ENCODE measurements around the gene DISC1. TPM values are rescaled to one million over a fixed set of nuclear protein-coding genes. Genes with fewer than 3 reads are reported as not detected.

DISC1 gene
- total RNA-seq, 4 donors from 2014 or later = 3.3 to 11.4 (median 4.2) TPM

DNA sequence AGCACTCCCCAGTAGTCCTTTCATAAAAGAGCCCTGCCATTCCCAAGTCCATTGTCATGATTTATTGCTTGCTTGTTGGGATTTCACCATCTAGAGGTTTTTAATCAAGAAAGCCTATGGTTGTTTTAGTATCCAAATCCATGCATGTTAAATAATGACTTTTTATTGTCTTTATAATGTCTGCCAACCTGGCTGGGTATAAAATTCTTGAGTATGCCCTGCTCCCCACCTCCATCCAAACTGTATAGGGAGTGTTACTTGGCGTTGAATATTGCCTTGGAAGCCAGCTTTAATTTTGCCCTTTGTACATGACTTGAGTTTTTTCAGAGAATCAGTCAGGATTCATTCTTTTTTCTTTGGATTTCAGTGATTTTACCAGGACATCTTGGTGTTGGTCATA, 44.2 kb downstream of the DISC1 start:
- DNase-seq = no peak
- Histone ChIP-seq H3K4me1 (no peaks in the 10 kb centered on the region), H3K36me3 (no peaks in the 10 kb centered on the region), H3K4me3 (no peak overlapping the region), H3K27ac (no peak overlapping the region), H3K27me3 (no peaks in the 10 kb centered on the region), H3K9me3 (no peaks in the 10 kb centered on the region)
- TF ChIP-seq, protein P1, sequence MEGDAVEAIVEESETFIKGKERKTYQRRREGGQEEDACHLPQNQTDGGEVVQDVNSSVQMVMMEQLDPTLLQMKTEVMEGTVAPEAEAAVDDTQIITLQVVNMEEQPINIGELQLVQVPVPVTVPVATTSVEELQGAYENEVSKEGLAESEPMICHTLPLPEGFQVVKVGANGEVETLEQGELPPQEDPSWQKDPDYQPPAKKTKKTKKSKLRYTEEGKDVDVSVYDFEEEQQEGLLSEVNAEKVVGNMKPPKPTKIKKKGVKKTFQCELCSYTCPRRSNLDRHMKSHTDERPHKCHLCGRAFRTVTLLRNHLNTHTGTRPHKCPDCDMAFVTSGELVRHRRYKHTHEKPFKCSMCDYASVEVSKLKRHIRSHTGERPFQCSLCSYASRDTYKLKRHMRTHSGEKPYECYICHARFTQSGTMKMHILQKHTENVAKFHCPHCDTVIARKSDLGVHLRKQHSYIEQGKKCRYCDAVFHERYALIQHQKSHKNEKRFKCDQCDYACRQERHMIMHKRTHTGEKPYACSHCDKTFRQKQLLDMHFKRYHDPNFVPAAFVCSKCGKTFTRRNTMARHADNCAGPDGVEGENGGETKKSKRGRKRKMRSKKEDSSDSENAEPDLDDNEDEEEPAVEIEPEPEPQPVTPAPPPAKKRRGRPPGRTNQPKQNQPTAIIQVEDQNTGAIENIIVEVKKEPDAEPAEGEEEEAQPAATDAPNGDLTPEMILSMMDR (IDR thresholded peaks at IDR 0.05) = no peak
- TF ChIP-seq POLR2A (IDR thresholded peaks at IDR 0.05) = no peak
- intact Hi-C loops (cut with DNase I) = no loop called here
- WGBS, 2 donors = 84 to 91% methylated on average over 1 of the region's 1 CpG

DNA sequence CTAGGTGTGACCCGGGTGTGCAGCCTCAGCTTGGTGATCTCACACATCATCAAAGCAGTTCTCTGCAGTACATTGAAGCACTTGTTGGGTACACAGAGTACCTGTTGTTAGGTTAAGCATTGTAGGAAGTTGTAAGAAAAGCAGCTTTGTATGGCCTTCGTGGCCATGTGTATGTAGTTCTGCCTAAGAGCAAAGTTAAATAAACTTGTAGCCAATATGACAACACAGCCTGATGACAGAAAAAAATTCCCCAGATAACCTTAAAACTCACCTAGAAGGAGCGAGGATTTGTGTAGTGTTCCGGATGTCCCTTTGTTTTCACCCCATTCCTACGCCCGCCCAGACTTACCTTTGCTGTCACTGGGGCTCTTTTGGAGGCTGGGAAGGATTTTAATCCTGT, 48.0 kb downstream of the DISC1 start:
- no peak overlapping the region for H3K27ac ChIP-seq
- no peaks in the 10 kb centered on the region for H3K36me3 ChIP-seq
- no peak for DNase-seq
- WGBS, 2 donors = 79 to 91% methylated on average over 6 of the region's 6 CpGs
- H3K4me3 ChIP-seq = no peak overlapping the region
- H3K4me1 ChIP-seq = peaks cover 0 to 10% (median 0%) of the 10 kb centered on the region in 3 donors
- no peaks in the 10 kb centered on the region for H3K27me3 ChIP-seq
- H3K9me3 ChIP-seq = no peaks in the 10 kb centered on the region
- intact Hi-C loops (cut with DNase I) = no loop called here
- TF ChIP-seq POLR2A (IDR thresholded peaks at IDR 0.05) = no peak
- TF ChIP-seq, protein P1 (IDR thresholded peaks at IDR 0.05) = no peak

DNA sequence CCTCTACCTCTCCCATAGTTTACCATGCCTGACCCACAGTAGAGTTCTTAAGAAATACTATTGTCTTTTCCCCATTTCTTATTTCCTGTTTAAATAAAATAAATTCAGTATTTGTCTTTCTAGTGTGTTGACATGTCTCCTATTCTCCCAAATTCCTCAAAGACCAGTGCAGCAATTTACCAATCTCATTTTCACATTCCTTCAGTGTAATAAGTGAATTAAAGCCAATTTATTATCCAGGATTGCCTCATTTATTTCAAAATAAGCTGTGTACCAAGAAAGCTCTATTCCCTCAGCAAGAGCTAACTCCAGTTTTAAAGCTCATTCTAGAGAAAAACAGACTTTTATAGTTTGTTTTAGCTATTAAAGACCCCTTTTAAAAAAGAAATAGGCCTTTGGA, 49.9 kb downstream of the DISC1 start:
- no peaks in the 10 kb centered on the region for H3K36me3 ChIP-seq
- H3K4me3 ChIP-seq = no peak overlapping the region
- H3K27me3 ChIP-seq = no peaks in the 10 kb centered on the region
- no peak overlapping the region for H3K27ac ChIP-seq
- intact Hi-C loops (cut with DNase I) = no loop called here
- DNase-seq = no peak
- no peak for TF ChIP-seq POLR2A (IDR thresholded peaks at IDR 0.05)
- TF ChIP-seq, protein P1 (IDR thresholded peaks at IDR 0.05) = no peak
- H3K9me3 ChIP-seq = no peaks in the 10 kb centered on the region
- peaks cover 0 to 11% (median 0%) of the 10 kb centered on the region in 3 donors for H3K4me1 ChIP-seq

DNA sequence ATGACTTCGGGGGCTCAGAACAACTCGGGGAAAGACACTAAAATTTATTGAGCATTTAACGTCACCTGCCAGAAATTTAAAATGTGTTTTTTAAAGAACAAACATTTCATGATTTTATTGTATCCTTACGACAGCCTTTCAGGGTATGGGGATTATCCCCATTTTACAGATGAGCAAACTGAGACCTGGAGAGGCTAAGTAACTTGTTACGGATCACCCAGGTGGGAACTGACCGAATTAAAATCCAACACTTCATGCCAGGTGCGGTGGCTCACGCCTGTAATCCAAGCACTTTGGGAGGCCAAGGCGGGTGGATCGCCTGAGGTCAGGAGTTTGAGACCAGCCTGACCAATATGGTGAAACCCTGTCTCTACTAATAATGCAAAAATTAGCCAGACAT, 50.9 kb downstream of the DISC1 start:
- DNase-seq = no peak
- Histone ChIP-seq H3K9me3 (no peaks in the 10 kb centered on the region), H3K4me3 (no peak overlapping the region), H3K27ac (no peak overlapping the region), H3K36me3 (no peaks in the 10 kb centered on the region), H3K27me3 (no peaks in the 10 kb centered on the region), H3K4me1 (peaks cover 0 to 17% (median 0%) of the 10 kb centered on the region in 3 donors)
- 88 to 92% methylated on average over 10 of the region's 10 CpGs for WGBS, 2 donors
- intact Hi-C loops (cut with DNase I) = no loop called here
- TF ChIP-seq, protein P1 (IDR thresholded peaks at IDR 0.05) = no peak
- no peak for TF ChIP-seq POLR2A (IDR thresholded peaks at IDR 0.05)

DNA sequence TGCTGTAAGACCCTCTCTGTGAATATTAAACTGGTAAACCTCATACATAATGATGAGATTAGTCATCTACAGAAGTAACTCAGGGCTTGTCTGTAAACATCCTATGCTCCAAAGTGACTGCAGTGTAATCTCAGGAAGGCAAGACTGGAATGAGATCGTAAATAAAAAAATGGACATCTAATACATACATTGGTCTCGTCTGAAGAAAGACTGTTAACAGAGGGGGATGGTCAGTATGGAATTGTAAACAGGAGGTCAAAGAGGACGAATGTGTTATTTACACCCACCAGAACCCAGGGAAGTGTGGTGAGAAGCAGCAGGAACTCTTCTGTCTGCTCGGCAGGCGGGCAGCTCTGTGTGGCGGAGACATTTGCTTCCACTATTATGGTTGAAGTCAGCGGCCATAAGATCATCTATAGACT, 51.4 kb downstream of the DISC1 start:
- H3K36me3 ChIP-seq = no peaks in the 10 kb centered on the region
- intact Hi-C loops (cut with DNase I) = no loop called here
- H3K27me3 ChIP-seq = no peaks in the 10 kb centered on the region
- H3K27ac ChIP-seq = no peak overlapping the region
- H3K4me1 ChIP-seq = peaks cover 0 to 23% (median 0%) of the 10 kb centered on the region in 3 donors
- TF ChIP-seq, protein P1 (IDR thresholded peaks at IDR 0.05) = no peak
- TF ChIP-seq POLR2A (IDR thresholded peaks at IDR 0.05) = no peak
- no peak overlapping the region for H3K4me3 ChIP-seq
- 87 to 88% methylated on average over 7 of the region's 7 CpGs for WGBS, 2 donors
- DNase-seq = no peak
- H3K9me3 ChIP-seq = no peaks in the 10 kb centered on the region
